HepG2 (cell line): ENCODE measurements around the gene POLA2. TPM values are rescaled to one million over a fixed set of nuclear protein-coding genes. Genes with fewer than 3 reads are reported as not detected.

ENCODE experiments used
- ATAC-seq: fragments of 200-7000 bp; cut with Tn5 transposase; 3 replicates; pipeline ENCODE4 v1.9.1; 2020; ENCODE audit warnings: mild to moderate bottlenecking, moderate library complexity
- BruUV-seq: library from RNA; stranded (reverse); fragments of 400-500 nt; replicated peaks from 2 replicates; lab custom pipeline; 2021; lab: Mats Ljungman, UMichigan
- CTCF ChIA-PET: fragments of 300-600 bp; formaldehyde crosslinking; extraction: SDS; loops from one replicate; lab custom pipeline; 2021; ENCODE audit warnings: low total read pairs, inconsistent platforms, low intra/inter-chr PET ratio; lab: Yijun Ruan, JAX
- POLR2A ChIA-PET: fragments of 350-600 bp; sonication (Branson Sonifier 250); formaldehyde crosslinking; loops from one replicate; lab custom pipeline; 2020; ENCODE audit warnings: antibody characterized with exemption, inconsistent platforms; lab: Yijun Ruan, JAX
- DNase-seq: peaks from one replicate; pipeline ENCODE4 v3.0.0-alpha.2; 2015; ENCODE audit warnings: low spot score
- FAIRE-seq: peaks from 3 replicates; lab custom pipeline; 2011; peaks lifted over from hg19 to GRCh38; lab: Jason Lieb, UNC
- H2AFZ ChIP-seq: one replicate; pipeline ENCODE4 v1.6.1; 2011; ENCODE audit warnings: low read length, inconsistent platforms
- H3K27ac ChIP-seq: fragments of 300-600 bp; 3 replicates; pipeline ENCODE4 v1.8.0; 2011; ENCODE audit warnings: mixed run types, mild to moderate bottlenecking, mixed read lengths, low read length, inconsistent platforms; ENCODE audit not compliant: insufficient read depth; ENCODE audit errors: extremely low read length
- H3K27me3 ChIP-seq, 2 experiments: fragments of 200-600 bp in 1 of 2; 2 replicates in 1 of 2; 3 replicates in 1 of 2; pipeline versions ENCODE4 v1.6.0 to v1.8.0; 2011; ENCODE audit warnings: low read length in 2 of 2, mild to moderate bottlenecking in 2 of 2, moderate library complexity in 2 of 2, inconsistent platforms in 1 of 2; ENCODE audit not compliant: insufficient read depth in 2 of 2, control insufficient read depth in 1 of 2
- H3K36me3 ChIP-seq, 2 experiments: fragments of 200-600 bp in 1 of 2; replicated peaks in 1 of 2; 2 replicates in 1 of 2; 3 replicates in 1 of 2; pipeline versions ENCODE4 v1.5.1 to v1.8.0; 2011; ENCODE audit warnings: low read length in 2 of 2, inconsistent platforms in 1 of 2; ENCODE audit not compliant: insufficient read depth in 2 of 2, control insufficient read depth in 1 of 2
- H3K4me1 ChIP-seq: 2 replicates; pipeline ENCODE4 v1.5.1; 2012; ENCODE audit warnings: low read length, inconsistent platforms; ENCODE audit not compliant: insufficient read depth
- H3K4me2 ChIP-seq: 2 replicates; pipeline ENCODE4 v1.6.0; 2011; ENCODE audit warnings: low read depth, low read length, inconsistent platforms
- H3K4me3 ChIP-seq, 3 experiments: fragments of 200-600 bp in 1 of 3; sonication (generic), shearing (Covaris generic) in 1 of 3; replicated peaks in 1 of 3; 2 replicates each; pipeline ENCODE4 v1.5.1; 2011 to 2016; ENCODE audit warnings: low read length in 3 of 3, inconsistent platforms in 2 of 3, low read depth in 2 of 3, mild to moderate bottlenecking in 2 of 3, control low read depth in 1 of 3, mixed read lengths in 1 of 3; ENCODE audit not compliant: insufficient read depth in 1 of 3
- H3K79me2 ChIP-seq: one replicate; pipeline ENCODE4 v1.6.1; 2011; ENCODE audit warnings: low read length, inconsistent platforms; ENCODE audit not compliant: insufficient read depth
- H3K9ac ChIP-seq: 2 replicates; pipeline ENCODE4 v1.6.0; 2011; ENCODE audit warnings: mild to moderate bottlenecking, low read depth, low read length, inconsistent platforms; ENCODE audit not compliant: insufficient read depth
- H3K9me3 ChIP-seq: 2 replicates; pipeline ENCODE4 v1.5.1; 2012; ENCODE audit warnings: mild to moderate bottlenecking, low read length
- H4K20me1 ChIP-seq: 2 replicates; pipeline ENCODE4 v1.6.0; 2011; ENCODE audit warnings: inconsistent platforms, mild to moderate bottlenecking, low read length, moderate library complexity; ENCODE audit not compliant: insufficient read depth
- AGO1 ChIP-seq: fragments of 200-400 bp; formaldehyde crosslinking; IDR thresholded peaks from 2 replicates; pipeline ENCODE4 v1.6.1; 2017; ENCODE audit warnings: mild to moderate bottlenecking, low read depth, low read length, moderate library complexity; ENCODE audit not compliant: poor library complexity, severe bottlenecking
- EEA1 ChIP-seq: sonication (generic); formaldehyde crosslinking; IDR thresholded peaks from 2 replicates; pipeline ENCODE4 v1.5.1; 2020; ENCODE audit warnings: mild to moderate bottlenecking, missing genetic modification reagents, borderline replicate concordance
- HHEX ChIP-seq: IDR thresholded peaks from 2 replicates; pipeline ENCODE4 v1.6.1; 2016; ENCODE audit warnings: control low read depth
- MIXL1 ChIP-seq: IDR thresholded peaks from 2 replicates; pipeline ENCODE4 v1.6.1; 2016
- ZBTB20 ChIP-seq: sonication (generic); formaldehyde crosslinking; IDR thresholded peaks from 2 replicates; pipeline ENCODE4 v1.8.1; 2023; ENCODE audit warnings: missing genetic modification reagents, low read depth, mild to moderate bottlenecking, borderline replicate concordance
- ZBTB42 ChIP-seq: sonication (generic); formaldehyde crosslinking; IDR thresholded peaks from 2 replicates; pipeline ENCODE4 v1.5.0; 2020; ENCODE audit warnings: mild to moderate bottlenecking, missing genetic modification reagents
- ZNF281 ChIP-seq: sonication (generic); formaldehyde crosslinking; IDR thresholded peaks from 2 replicates; pipeline ENCODE4 v1.4.0; 2020; ENCODE audit warnings: missing genetic modification reagents, borderline replicate concordance
- ZNF337 ChIP-seq: sonication (generic); formaldehyde crosslinking; IDR thresholded peaks from 2 replicates; pipeline ENCODE4 v1.5.1; 2020; ENCODE audit warnings: missing genetic modification reagents, low read depth, mild to moderate bottlenecking, borderline replicate concordance
- ZNF510 ChIP-seq: sonication (generic); formaldehyde crosslinking; IDR thresholded peaks from 2 replicates; pipeline ENCODE4 v1.4.0; 2020; ENCODE audit warnings: low read depth, mild to moderate bottlenecking, missing genetic modification reagents
- ZNF782 ChIP-seq: sonication (generic); formaldehyde crosslinking; IDR thresholded peaks from 2 replicates; pipeline ENCODE4 v1.4.0; 2020; ENCODE audit warnings: missing genetic modification reagents, mild to moderate bottlenecking, borderline replicate concordance
- ZSCAN5A ChIP-seq: sonication (generic); formaldehyde crosslinking; IDR thresholded peaks from 2 replicates; pipeline ENCODE4 v1.8.0; 2022; ENCODE audit warnings: mild to moderate bottlenecking, missing genetic modification reagents, borderline replicate concordance
- WGBS: methylation state at CpG from one replicate; pipeline ENCODE4 v1.1.6; 2017; ENCODE audit warnings: low lambda C conversion rate; 5-methylcytosine and 5-hydroxymethylcytosine counted together
- in situ Hi-C: cut with HindIII; loops from 2 replicates; pipeline ENCODE4 v1.10.0; 2017; ENCODE audit warnings: low pct_unique_long_range_greater_than_20kb; ENCODE audit not compliant: extremely low pct_ligation_motif_present
- intact Hi-C: fragments of 100-400 bp; cut with micrococcal nuclease; formaldehyde crosslinking; loops from one replicate; pipeline ENCODE4 v1.10.0; 2022; ENCODE audit not compliant: unreplicated experiment
- polyA plus RNA-seq, 8 experiments: library from polyadenylated mRNA; depleted of rRNA in 3 of 8; stranded (reverse) in 7 of 8; unstranded in 1 of 8; fragments of >200 nt; fragmentation: Illumina TruSeq in 4 of 8; extraction: Trizol in 4 of 8; gene quantifications; 2 replicates each; pipeline versions ENCODE4 v1.2.1 to v1.2.3, GENCODE V29; 2011 to 2016; ENCODE audit warnings: low read depth in 4 of 8, missing spikeins in 1 of 8, mixed read lengths in 1 of 8; ENCODE audit not compliant: insufficient read depth in 1 of 8
- total RNA-seq, 5 experiments: library from RNA; depleted of rRNA; stranded (reverse); fragments of >200 nt; fragmentation: Illumina TruSeq; extraction: Trizol; gene quantifications; 2 replicates each; pipeline ENCODE4 v1.2.3, GENCODE V29; 2016; ENCODE audit warnings: low read depth in 1 of 5

Gene POLA2
- total and polyA plus RNA-seq, 2 of the 13 experiments (the other 11 are each of a cell fraction or from before 2014, with no cell fraction given) = 9.7 to 15.6 TPM

GRCh38 chr11:65213322-65214211 lies 48.2 kb upstream of the POLA2 start (continued):
- no peak for TF ChIP-seq ZNF782
- no peak for TF ChIP-seq ZBTB42 (CRISPR knock-in tag)
- TF ChIP-seq ZSCAN5A (CRISPR knock-in tag) = no peak

DNA sequence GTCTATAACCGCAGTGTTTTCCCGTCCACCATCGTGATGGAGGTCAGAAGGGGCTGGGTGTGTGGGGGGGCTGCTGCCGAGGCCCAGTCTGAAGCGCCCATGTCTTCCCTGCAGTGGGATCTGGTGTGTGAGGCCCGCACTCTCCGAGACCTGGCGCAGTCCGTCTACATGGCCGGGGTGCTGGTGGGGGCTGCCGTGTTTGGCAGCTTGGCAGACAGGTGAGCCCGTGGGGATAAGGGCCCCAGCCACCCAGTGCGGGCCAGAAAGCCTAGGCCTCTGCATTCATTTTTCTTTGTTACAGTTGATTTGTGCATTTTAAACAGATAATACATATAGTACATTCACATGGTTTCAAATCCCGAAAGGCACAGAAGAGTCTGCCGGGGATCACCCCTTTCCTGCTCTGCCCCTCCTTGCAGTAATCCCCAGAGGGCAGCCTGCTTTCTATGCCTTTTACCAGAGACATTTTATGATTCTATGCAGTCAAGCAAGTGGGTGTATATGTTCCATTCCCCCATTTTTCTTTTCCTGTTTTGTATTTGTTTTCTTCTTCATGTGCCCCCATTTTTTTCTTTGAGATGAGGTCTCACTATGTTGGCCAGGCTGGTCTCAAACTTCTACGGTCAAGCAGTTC lies 47.4 kb upstream of the POLA2 start:
- peaks cover 7 to 14% of the 10 kb centered on the region in 2 experiments; a peak in 4 of 5 replicates for H3K36me3 ChIP-seq
- intact Hi-C loops = no loop called here
- BruUV-seq = no TSS peak
- H3K4me3 ChIP-seq = no peak overlapping the region
- H3K9me3 ChIP-seq = no peaks in the 10 kb centered on the region
- no peaks in the 10 kb centered on the region for H3K27me3 ChIP-seq
- ChIA-PET CTCF (no interaction called here), POLR2A (interaction anchor here (0.6 kb wide), 1 partner anchor 58 kb away, joined by 3 read pairs; no protein-coding TSS in a partner anchor)
- peaks cover 2% of the 10 kb centered on the region; the same call in 1 of the 2 replicates for H3K4me1 ChIP-seq
- no peak overlapping the region for H3K27ac ChIP-seq
- ATAC-seq = no peak
- H2AFZ ChIP-seq = no peak overlapping the region
- no peak overlapping the region for H3K4me2 ChIP-seq
- peak; percentile 39 for TF ChIP-seq AGO1
- no peak for TF ChIP-seq ZNF281 (CRISPR knock-in tag)
- TF ChIP-seq ZNF337 (CRISPR knock-in tag) = no peak
- TF ChIP-seq HHEX (CRISPR knock-in tag) = no peak
- TF ChIP-seq EEA1 (CRISPR knock-in tag) = no peak
- no peak for TF ChIP-seq ZNF510 (CRISPR knock-in tag)
- no peak for TF ChIP-seq MIXL1 (CRISPR knock-in tag)
- no peak for TF ChIP-seq ZBTB20 (CRISPR knock-in tag)
- in situ Hi-C loops = no loop called here
- H3K79me2 ChIP-seq = no peaks in the 10 kb centered on the region
- no peaks in the 10 kb centered on the region for H4K20me1 ChIP-seq
- 75% methylated on average over 5 of the region's 16 CpGs for WGBS
- no peak for FAIRE-seq
- no peak overlapping the region for H3K9ac ChIP-seq
- no peak for DNase-seq
